Posterior vena cava (tissue), 2 donors: ENCODE data around the gene PCDHGA11. TPM values are rescaled to one million over a fixed set of nuclear protein-coding genes. Genes with fewer than 3 reads are reported as not detected.
"Not testable (repeated sequence)": the region's sequence is repeated elsewhere in the genome, so short reads cannot be mapped to it uniquely, and the experiment has no call there.

Experiments
- DNase-seq: peaks from one replicate; pipeline ENCODE4 v3.0.0-alpha.2; 2020; ENCODE audit warnings: low spot score
- intact Hi-C, 2 donors: fragments of 100-400 bp; cut with DNase I; formaldehyde crosslinking; loops; one replicate each; pipeline versions ENCODE4 v1.14.1 to v1.14.2; 2022 to 2023
- long read RNA-seq, 2 donors: library from polyadenylated mRNA; unstranded; transcript quantifications; one replicate each; pipeline ENCODE4 v2.0.0, GENCODE V29; 2020 to 2021
- total RNA-seq, 2 donors: library from RNA; stranded (reverse); fragmentation: NEBNext Ultra II Directional; extraction: Animal tissue kit (Norgen Biotek cat#: 25700); gene quantifications; one replicate each; pipeline ENCODE4 v1.2.1, GENCODE V29; 2021
- donor health status: DM: yes; HTN: yes; CAD: no.
- donor health status: DM: yes; HTN: yes; CAD: no.

Gene PCDHGA11
- total RNA-seq = 1 to 10 TPM; 4.6 to 4.8 TPM
- long read RNA-seq, donor 1 = 0 reads
- long read RNA-seq, donor 2, full-length matches to known transcripts = 1 of 1 reads
- long read RNA-seq, donor 2, partial matches to known transcripts = 0 of 1 reads
- long read RNA-seq, donor 2, other reads (novel, unspliced or antisense) = 0 of 1 reads

DNA sequence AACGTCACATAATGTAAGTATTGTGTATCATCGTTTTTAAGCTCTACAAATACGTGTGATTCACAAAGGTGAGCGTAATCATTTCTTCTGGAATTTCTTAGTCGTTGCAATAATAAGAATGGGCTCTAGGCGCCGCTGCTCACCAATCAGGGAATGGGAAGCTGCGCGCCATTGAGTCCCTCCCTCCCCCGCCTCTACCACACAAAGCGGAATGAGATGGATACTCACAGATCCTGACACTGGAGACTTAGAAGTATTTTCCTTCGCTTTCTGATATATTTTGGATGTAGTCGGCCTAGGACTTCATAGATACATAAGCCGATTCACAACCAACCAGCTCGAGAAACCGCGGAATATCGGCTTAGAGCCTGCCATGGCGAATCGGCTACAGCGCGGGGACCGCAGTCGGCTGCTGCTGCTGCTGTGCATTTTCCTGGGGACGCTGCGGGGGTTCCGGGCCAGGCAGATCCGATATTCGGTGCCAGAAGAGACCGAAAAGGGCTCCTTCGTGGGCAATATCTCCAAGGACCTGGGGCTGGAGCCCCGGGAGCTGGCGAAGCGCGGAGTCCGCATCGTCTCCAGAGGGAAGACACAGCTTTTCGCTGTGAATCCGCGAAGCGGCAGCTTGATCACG lies at the start of gene PCDHGA11:
Gene PCDHGA11 (plus strand): TSS at position 197 of the 634 bp plus-strand sequence. CDS start 177 bp downstream, at position 374.
- intact Hi-C loops = loop anchor here in 1 of 2 donors (10.0 kb wide), 1 partner anchor 104 kb away; no protein-coding TSS in a partner anchor

GRCh38 chr5:141371572-141372475 lies 49.0 kb upstream of the PCDHGA11 start:
- intact Hi-C loops = no loop called here

More for the DNA sequence above, at the start of gene PCDHGA11:
- peak; percentile 80 for DNase-seq

DNA sequence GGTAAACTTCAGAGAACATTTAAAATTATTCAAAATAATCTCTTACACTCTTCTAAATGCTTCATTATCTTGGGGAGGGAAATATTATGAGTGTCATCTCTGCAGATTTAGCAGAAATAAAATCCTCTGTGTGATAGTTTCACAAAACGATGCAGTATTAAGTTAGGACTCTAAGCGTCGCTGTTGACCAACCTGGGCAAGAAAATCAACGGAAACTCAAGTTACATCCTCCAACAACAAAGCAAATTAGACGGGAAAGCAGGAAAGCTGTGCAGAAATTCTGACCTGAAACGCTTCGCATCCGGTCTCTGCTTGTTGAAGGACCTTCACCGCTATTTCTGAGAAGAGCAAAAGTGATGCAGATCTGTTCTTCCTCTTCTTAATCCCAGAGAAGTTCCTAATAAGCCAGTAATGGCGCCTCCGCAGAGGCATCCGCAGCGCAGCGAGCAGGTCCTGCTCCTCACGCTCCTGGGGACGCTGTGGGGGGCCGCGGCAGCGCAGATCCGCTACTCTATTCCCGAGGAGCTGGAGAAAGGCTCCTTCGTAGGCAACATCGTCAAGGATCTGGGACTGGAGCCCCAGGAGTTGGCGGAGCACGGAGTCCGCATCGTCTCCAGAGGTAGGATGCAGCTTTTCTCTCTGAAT lies 47.1 kb upstream of the PCDHGA11 start, which contains the start of gene PCDHGA6:
Gene PCDHGA6 (plus strand): TSS at position 219 of the 645 bp plus-strand sequence. CDS start 193 bp downstream, at position 412.
- no peak for DNase-seq

More at GRCh38 chr5:141371572-141372475, 49.0 kb upstream of the PCDHGA11 start:
- no peak for DNase-seq

DNA sequence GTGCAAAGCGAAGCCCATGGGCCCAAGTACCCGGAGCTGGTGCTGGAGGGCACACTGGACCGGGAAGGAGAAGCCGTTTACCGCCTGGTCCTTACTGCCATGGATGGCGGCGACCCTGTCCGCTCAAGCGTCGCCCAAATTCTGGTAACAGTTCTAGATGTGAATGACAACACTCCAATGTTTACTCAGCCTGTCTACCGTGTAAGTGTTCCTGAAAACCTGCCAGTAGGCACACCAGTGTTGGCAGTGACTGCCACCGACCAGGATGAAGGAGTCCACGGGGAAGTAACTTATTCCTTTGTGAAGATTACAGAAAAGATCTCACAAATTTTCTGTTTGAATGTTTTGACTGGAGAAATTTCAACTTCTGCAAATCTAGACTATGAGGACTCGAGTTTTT lies 46.2 kb upstream of the PCDHGA11 start:
- intact Hi-C loops = no loop called here
- no peak for DNase-seq

More for the DNA sequence above, 47.1 kb upstream of the PCDHGA11 start, which contains the start of gene PCDHGA6:
- intact Hi-C loops = no loop called here

- DNase-seq, intact Hi-C loops: not testable (repeated sequence)
Measured at GRCh38 chr5:141375444-141376155, 45.3 kb upstream of the PCDHGA11 start.

DNA sequence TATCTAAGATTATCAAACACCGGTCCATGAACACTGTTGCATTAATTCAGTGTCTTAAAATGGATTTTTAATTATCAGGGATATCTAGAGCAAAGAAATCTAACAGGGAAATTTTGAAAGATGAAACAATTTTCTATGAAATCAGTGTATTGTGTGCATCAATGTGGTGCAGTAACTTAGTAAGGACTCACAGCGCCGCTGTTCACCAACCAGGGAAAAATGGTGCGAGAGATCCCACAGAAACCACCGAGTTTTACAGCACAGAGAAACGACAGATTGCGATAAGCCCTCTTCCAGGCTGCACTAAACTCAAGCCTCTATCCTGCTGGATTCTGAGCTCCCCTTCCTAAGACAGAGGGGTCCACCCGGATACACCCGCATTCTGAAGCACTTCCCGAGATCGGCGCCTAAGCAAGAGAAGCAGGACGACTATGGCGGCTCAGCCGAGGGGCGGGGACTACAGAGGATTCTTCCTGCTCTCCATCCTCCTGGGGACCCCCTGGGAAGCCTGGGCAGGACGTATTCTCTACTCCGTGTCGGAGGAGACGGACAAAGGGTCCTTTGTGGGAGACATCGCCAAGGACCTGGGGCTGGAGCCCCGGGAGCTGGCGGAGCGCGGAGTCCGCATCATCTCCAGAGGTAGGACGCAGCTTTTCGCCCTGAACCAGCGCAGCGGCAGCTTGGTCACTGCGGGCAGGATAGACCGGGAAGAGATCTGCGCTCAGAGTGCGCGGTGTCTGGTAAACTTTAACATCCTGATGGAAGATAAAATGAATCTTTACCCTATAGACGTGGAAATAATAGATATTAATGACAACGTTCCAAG lies 38.2 kb upstream of the PCDHGA11 start, which contains the start of gene PCDHGA7:
Gene PCDHGA7 (plus strand): TSS at position 274 of the 826 bp plus-strand sequence. CDS start 158 bp downstream, at position 432.
- no peak for DNase-seq
- intact Hi-C loops = no loop called here

- intact Hi-C loops = no loop called here
- DNase-seq = no peak
Measured at GRCh38 chr5:141383345-141383744, 37.5 kb upstream of the PCDHGA11 start.

DNA sequence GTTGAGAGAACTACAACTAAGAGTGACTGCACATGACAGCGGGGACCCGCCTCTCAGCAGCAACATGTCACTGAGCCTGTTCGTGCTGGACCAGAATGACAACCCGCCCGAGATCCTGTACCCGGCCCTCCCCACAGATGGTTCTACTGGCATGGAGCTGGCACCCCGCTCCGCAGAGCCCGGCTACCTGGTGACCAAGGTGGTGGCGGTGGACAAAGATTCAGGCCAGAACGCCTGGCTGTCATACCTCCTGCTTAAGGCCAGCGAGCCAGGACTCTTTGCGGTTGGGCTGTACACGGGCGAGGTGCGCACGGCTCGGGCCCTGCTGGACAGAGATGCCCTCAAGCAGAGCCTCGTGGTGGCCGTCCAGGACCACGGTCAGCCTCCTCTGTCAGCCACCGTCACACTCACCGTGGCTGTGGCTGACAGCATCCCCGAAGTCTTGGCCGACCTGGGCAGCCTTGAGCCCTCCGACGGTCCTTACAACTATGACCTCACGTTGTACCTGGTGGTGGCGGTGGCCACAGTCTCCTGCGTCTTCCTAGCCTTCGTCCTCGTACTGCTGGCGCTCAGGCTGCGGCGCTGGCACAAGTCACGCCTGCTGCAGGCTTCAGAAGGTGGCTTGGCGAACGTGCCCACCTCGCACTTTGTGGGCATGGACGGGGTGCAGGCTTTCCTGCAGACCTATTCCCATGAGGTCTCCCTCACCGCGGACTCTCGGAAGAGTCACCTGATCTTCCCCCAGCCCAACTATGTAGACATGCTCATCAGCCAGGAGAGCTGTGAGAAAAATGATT lies 36.2 kb upstream of the PCDHGA11 start:
- intact Hi-C loops = no loop called here
- no peak for DNase-seq

- DNase-seq, intact Hi-C loops: not testable (repeated sequence)
Measured at GRCh38 chr5:141387557-141388311, 33.1 kb upstream of the PCDHGA11 start, which contains the start of gene PCDHGB4. TSS of gene PCDHGB4 (plus strand) at chr5:141387698. CDS start at chr5:141387885, 187 bp downstream.

- intact Hi-C loops = no loop called here
- DNase-seq = no peak
Measured at GRCh38 chr5:141388661-141389060, 32.2 kb upstream of the PCDHGA11 start.

GRCh38 chr5:141389153-141390042 lies 31.5 kb upstream of the PCDHGA11 start:
- intact Hi-C loops = no loop called here
- no peak for DNase-seq

DNA sequence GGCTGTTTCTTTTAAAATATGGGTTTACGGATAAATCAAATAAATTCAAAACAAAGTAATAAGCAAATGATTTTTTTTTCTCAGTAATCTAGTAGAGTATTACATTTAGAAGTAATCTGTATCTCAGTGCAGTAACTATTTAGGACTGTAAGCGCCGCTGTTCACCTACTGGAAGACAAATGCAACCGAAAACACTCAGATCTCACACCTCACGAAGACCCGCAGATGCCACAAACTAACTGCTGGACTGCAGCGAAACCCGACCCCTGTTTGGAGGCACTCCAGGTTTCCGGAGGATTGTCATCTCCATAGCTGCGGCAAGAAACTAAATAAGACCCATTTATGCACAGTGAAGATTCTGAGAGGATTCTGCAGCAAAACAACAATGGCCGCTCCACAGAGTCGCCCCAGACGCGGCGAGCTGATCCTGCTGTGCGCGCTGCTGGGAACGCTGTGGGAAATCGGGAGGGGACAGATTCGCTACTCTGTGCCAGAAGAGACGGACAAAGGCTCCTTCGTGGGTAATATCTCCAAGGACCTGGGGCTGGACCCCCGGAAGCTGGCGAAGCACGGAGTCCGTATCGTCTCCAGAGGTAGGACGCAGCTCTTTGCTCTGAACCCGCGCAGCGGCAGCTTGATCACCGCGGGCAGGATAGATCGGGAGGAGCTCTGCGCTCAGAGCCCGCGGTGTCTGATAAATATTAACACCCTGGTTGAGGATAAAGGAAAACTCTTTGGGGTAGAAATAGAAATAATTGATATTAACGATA lies 28.2 kb upstream of the PCDHGA11 start, which contains the start of gene PCDHGA8:
Gene PCDHGA8 (plus strand): TSS at position 205 of the 770 bp plus-strand sequence. CDS start 181 bp downstream, at position 386.
- intact Hi-C loops = no loop called here
- DNase-seq = no peak

GRCh38 chr5:141393267-141393666 lies 27.6 kb upstream of the PCDHGA11 start:
- intact Hi-C loops = no loop called here
- no peak for DNase-seq
